Left lobe of liver (tissue), 2 donors: ENCODE measurements around the gene DFFB. TPM values are rescaled to one million over a fixed set of nuclear protein-coding genes. Genes with fewer than 3 reads are reported as not detected.
"Not testable (repeated sequence)": the region's sequence is repeated elsewhere in the genome, so short reads cannot be mapped to it uniquely, and the experiment has no call there.

Source experiments
- ATAC-seq: fragments of 200-7000 bp; cut with Tn5 transposase; one replicate; pipeline ENCODE4 v1.9.1; 2020; ENCODE audit warnings: mild to moderate bottlenecking, moderate library complexity
- DNase-seq: peaks from one replicate; pipeline ENCODE4 v3.0.0-alpha.2; 2020; ENCODE audit warnings: low spot score
- total RNA-seq: library from RNA; stranded (reverse); gene quantifications from one replicate; pipeline ENCODE4 v1.2.1, GENCODE V29; 2021
- donor health status: DM: no; HTN: no; CAD: no; lungs with moderate emphysema.
- donor health status: DM: no; HTN: yes; CAD: no.

The DFFB gene
- total RNA-seq, 1 donor from 2014 or later, result 3.1 TPM

- ATAC-seq (no peak), DNase-seq (no peak)
Observed at GRCh38 chr1:3907031-3907534, 49.8 kb downstream of the DFFB start.

DNA sequence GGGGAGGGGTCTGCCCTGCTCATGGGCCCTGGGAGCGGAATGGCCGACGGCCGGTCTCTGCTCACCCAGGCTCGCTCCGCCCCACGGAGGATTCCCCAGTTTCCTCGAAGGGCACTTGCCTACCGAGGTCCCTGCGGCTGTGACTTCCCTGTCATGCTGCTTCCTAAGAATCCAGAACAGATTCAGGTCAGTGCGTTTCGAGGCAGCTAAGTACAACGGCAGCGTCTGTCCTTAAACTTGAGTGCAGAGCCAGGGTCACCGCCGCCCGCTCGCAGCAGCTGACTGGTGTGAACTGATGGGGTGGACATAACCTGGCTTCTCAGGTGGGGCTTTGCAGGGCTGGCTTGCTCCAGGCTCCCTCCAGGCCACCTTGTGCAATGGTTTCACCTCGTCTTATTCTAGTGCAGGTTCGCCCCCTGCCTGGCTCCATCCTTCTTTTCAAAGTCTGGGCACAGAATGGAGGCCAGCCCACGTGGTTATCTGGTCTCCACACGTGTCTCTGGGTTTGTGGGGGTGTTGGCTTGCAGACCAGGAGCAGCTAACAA, 50.4 kb downstream of the DFFB start:
- no peak for ATAC-seq

DNA sequence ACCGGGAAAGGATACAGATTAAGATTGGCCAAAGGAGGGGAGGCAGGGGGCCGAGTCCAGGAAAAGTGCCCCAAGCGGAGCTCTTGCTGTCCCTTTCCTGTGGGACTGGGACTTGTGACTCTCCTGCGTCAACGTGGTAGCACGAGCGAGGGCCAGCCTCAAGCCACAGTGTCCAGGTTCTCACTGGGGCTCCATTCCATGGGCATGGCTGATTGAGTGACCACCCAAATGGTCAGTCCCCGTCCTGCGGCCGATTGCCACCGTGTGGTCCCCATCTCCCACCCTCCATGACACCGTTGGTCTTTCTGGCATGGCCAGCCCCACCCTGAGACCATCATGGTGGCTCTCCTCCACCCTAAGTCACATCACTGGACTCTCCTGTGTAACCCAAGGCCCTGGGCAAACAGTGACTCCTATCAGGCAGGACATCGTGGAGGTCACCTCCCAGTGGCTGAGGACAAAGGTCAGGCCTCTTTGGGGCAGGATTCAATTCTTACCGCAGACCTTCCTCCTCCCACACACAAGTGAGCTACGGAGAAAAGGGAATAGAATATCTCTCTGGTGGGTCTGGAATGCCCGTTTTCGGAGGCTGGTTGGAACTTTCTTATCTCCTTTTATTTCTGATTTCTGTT, 51.7 kb downstream of the DFFB start:
- ATAC-seq, result no peak
- DNase-seq, result no peak

More for the DNA sequence above, 50.4 kb downstream of the DFFB start:
- no peak for DNase-seq

DNA sequence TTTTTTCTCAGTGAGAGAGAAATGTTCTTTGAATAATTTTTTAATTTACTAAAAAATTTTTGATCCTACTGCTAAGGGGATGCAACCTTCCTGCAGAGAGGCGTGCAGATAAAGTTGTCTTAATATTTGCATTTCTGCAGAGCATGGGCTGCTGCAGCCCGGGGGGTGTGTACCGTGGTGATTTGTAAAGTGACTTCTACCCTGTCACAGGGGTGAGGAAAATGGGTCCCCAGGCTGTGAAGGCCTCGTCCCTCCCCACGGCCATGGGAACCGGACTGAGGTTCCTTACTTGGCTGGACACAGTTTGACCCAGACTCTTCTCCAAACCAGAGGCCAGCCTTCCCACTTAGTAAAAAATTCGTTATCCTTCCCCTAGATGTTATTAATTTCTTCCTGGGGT, 52.3 kb downstream of the DFFB start:
- ATAC-seq, result no peak
- no peak for DNase-seq

DNA sequence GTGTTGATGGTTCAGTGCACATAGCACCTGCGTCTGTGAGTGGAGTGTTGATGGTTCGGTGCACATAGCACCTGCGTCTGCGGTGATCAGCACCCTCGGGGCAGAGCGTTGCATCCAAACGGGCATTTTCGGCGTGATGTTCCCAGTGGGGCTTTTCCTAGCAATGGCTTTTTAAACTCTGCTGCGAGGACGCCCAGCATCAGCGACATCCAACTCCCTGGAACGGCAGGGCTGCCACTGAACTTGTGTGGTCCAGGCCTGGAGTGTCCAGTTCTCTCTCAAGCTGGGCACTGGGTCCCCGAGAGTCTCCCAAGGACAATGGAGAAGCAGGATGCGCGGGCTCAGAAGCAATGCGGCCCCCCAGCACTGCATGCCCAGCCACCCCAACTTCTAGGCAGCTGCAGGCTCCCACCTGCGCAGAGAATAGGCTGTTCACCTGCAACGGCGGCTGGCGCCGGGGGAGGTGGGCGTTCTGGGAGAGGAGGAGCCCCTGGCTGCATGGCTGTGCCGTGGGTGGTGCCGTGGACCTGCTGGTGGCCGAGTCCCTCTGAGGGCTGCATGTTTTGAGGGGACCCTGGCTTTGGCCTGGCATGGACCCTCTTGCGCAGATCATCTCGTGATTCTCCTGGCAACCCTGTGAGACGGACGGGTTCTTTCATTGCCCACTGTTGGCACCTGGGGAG, 52.9 kb downstream of the DFFB start:
- DNase-seq, result no peak

DNA sequence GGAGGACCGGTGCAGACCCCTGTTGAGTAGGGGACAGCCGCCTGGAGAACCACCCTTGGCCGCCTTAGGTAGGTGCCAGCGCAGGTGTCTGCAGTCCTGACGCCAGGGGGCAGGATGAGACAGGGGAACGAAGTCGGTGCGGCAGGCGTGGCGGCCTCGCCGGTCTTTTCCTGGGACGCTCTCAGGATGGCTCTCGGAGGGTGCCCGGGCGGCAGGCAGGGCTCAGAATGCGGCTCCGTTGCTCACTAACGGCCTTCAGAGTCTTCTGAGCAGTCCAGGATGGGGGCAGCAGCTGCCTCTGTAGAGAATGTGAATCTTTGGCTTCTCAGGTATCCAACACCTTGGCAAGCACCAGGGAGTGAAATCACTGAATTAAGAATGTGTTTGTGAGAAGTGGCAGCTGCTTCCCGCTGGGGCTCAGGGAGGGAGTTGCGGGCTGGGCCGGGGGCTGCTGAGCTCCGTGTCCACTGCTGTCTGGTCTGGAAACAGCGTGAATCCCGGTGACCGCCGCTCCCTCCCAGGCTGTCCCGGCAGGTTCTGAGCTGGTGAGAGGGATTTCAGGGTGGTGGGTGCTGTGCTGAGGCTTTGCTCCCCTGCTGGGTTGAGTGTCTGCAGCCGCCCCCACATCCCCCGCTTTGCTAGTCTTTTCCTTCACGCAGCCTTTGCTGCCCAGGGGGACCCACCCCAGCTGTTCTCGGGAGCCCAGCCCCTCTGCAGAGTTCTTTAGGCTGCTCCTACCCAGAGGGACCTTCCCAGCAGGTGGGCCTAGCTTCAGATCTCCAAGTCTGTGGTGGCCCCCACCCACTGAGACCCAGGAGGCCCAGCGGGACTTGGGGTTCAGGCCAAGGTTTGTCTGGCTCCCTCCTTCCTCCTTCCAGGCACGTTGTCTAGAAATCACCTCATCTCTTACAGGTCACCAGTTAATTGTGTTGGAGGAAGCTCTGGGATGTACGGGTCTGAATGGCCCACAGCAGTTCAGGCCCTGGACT, 53.9 kb downstream of the DFFB start:
- ATAC-seq (peak; percentile 89), DNase-seq (peak; percentile 70)

More for the DNA sequence above, 52.9 kb downstream of the DFFB start:
- ATAC-seq, result no peak

DNA sequence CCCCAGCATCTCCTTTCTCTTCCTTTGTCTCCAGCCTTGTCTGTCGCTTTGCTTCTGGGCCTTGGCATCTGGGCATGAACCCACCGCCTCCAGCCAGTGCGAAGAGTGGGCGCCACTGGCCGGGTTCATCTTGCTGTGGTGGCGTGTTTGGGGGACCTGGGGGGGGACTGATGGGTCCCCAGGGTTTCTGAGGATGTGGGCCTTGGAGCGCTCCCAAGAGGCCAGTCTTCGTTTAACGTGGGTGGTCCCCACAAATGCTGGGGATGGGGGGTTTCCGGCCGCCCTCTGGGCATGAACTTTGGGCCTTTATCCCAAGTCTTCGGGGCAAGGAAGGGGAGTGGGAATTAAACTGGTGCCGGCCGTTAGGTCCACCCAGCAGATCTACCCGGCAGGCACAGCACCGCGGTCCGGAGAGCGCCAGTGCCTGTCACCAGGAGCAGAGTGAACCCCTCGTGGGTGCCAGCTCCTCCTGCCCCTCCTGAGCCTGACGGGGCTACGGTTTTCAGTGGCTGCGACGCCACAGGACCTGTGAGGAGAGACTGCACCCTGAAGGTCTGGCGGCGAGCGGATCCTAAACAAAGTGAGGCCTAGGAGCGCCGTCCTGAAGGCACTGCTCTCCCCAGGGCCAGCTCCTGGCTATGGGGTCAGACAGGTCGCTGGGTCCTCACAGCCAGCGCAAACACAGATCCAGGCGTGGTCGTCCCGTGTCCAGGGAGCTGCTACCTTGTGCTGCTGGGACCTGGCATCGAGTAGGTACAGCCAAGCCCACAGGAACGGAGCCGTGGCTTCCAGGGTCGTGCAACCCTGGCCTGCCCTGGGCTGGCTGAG, 54.9 kb downstream of the DFFB start:
- ATAC-seq (no peak), DNase-seq (no peak)

DNA sequence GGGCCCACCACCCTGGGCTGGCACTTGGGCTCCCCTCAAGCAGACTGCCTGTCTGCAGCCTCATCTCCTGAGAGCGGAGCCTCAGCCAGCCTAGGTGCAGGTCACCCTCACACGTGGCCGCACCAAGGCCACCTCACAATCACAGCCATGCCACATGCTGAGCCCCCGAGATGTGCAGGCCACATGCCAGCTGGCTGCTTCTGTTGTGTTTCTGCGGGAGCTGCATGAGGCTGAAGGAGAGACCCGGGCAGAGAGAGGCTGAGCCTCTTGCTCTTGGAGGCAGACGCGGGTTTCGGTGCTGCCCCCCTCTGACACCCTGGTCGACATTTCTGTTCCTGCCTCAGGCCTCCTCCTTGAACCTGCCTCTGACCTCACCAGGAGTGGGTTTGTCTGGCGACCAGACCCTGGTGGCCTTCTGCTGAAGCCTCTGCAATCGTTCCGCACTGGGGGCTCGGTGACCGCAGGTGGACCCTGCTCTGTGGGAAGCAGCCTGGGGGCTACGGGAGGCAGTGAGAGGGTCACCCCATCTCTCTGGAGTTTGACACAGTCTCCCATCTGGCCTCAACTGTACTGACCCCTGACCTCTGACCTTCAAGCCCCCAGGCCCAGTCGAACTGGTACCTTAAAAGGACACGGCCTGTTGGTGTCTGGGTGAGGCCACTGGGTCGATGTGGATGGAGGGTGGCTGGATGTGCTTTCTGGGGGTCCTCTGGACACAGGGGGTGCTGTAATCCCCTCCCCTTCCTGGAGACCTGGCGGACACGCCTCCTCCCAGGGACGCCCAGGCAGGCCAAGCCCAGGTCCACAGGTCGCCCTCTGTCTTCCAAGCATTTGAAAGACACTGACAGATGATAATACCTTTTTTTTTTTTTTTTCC, 55.8 kb downstream of the DFFB start:
- DNase-seq (no peak), ATAC-seq (no peak)

DNA sequence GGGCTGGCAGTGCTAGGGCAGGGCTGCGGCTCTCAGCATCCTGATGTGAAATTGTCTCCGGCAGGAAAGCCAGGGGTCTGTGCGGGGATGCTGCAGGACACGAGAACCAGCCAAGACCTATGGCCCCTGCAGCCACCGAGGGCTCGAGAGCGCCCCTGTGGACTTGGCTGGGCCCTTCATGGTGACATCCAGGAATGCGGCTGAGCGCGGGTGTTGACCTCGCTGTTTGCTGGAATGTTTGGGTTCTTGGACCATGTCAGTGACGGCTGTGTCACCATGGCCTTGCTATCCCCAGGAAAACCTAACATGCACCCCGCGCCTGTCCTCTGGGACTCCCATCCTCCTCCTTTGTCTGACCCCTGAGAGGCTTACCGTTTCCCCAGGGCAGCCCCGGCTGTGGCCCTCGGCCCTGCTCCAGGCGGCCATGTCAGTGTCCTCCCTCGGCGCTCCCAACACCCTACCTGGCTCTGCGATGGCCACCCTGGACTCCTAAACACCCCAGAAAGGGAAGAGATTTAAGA, 57.1 kb downstream of the DFFB start:
- ATAC-seq (no peak), DNase-seq (no peak)

DNA sequence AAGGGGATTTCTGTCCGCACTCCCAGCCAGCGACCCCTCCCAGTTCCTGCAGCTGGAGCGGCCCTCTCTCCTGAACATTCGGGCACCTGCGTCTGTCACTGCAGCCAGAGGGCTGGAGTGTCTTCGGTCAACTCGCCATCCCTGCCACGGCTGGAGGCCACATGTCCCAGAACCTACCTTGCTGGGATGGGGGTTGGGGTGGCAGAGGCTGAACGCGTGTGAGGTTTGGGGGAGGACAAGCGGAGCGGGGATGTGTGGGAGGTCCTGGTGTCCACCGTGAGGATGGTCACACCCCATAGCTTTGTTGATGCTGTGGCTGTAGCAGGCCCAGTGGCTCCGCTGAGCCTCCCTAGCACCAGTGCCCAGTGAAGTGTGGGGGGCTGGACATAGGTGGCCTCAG, 57.6 kb downstream of the DFFB start:
- DNase-seq (no peak), ATAC-seq (no peak)

DNA sequence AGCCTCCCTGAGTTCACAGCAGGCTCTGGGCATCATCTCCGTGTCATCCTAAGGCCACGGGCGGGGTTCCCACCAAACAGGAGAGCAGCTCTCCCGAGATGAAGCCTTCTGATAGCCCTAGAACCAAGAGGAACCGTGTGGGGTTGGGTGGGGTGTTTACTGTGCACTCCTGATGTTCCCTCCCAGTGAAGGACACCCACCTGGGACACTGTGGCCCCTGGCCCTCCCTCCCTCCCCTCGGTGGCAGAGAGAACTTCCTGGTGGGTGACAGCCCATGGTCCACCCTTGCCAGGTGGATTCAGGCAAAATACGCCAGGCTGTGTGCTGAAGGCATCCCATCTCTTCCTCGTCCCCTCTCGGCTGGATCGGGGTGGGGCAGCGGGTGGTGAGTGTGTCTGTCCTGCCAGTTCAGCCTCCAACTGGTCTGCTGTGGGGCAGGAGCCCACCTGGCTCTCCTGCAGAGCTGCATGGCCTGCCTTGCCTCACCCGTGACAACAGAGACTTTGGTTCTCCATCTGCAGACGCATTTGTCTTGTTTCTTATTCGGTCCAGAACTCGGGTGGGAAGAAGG, 58.4 kb downstream of the DFFB start:
- ATAC-seq (no peak), DNase-seq (no peak)

DNA sequence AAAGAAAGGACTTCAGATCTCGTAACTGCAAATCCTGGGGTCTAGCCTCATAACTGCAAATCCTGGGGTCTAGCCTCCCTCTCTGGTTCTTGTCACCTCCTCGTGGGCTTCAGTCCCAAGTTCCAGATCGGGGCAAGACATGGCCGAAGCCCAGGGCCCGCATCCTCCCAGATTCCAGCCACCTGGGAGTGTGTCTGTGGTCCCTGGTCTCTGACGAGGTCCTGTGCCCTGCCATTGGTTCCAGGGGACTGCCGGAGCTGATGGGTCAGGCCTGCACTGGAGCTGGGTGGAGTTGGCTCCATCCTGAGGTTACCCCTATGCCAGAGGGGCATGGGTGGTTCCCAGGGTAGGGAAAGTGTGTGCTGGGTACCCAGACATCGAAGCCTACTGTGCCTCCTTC, 60.5 kb downstream of the DFFB start:
- ATAC-seq, result no peak
- no peak for DNase-seq

GRCh38 chr1:3918359-3918758, 61.1 kb downstream of the DFFB start:
- DNase-seq, ATAC-seq: not testable (repeated sequence)

- no peak for DNase-seq
- ATAC-seq, result no peak
Observed at GRCh38 chr1:3918966-3919611, 61.8 kb downstream of the DFFB start.

GRCh38 chr1:3919706-3920105, 62.4 kb downstream of the DFFB start:
- ATAC-seq (no peak), DNase-seq (no peak)

GRCh38 chr1:3921765-3922164, 64.5 kb downstream of the DFFB start:
- DNase-seq (no peak), ATAC-seq (no peak)

DNA sequence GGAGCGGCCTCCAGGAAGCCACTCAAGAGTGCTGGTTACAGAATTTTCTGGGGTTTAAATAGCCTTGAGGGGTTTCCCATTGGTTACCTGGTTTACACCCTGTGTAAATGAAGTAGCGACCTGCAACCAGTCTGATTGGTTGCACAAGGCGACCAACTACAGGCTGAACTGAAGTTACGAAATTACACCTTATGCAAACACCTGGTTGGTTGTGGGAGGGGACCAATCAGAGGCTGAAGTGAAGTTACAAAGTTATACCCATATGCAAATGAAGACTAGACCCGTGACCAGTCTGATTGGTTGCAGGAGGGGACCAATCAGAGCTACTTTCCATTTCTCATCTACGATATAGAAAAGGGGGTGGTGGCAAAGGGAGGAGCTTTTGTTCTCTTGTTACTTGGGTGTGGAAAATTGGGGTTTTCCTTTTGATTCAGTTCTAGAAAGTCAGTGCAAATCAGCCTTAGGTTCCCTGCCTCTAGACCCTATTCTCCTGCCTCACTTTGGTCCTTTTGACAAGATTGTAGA, 65.0 kb downstream of the DFFB start:
- DNase-seq, result no peak
- no peak for ATAC-seq

DNA sequence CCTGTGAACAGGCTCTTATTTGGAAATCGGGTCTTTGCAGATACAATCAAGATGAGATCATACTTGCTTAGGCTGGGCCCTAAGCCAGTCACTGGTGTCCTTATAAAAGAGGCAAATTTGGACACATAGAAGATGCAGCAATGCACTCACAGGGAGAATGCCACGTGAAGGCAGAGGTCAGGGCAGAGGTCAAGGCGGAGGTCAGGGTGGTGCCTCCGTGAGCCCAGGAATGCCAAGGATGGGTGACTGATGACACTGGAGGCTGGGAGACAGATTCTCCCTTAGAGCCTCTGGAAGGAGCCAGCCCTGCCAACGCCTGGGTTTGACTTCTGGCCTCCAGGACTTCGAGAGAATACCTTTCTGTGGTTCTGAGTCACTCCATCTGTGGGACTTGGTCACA, 65.6 kb downstream of the DFFB start:
- no peak for ATAC-seq
- DNase-seq, result no peak
